Urinary bladder (tissue), 4 donors: ENCODE results near the gene KCNAB1. TPM values are rescaled to one million over a fixed set of nuclear protein-coding genes. Genes with fewer than 3 reads are reported as not detected.
"Not testable (repeated sequence)": the region's sequence is repeated elsewhere in the genome, so short reads cannot be mapped to it uniquely, and the experiment has no call there.

Experiments used
- DNase-seq: peaks from one replicate; pipeline ENCODE4 v3.0.0-alpha.2; 2015; ENCODE audit errors: extremely low spot score
- H3K27ac ChIP-seq: one replicate; pipeline ENCODE4 v1.5.1; 2013; ENCODE audit warnings: low read depth, mild to moderate bottlenecking, moderate library complexity
- H3K36me3 ChIP-seq: one replicate; pipeline ENCODE4 v1.6.1; 2013; ENCODE audit warnings: mild to moderate bottlenecking, moderate library complexity; ENCODE audit not compliant: insufficient read depth
- H3K4me1 ChIP-seq: one replicate; pipeline ENCODE4 v1.6.1; 2013; ENCODE audit warnings: mild to moderate bottlenecking, moderate library complexity; ENCODE audit not compliant: insufficient read depth
- H3K4me3 ChIP-seq: one replicate; pipeline ENCODE4 v1.5.1; 2013; ENCODE audit warnings: low read depth, low read length
- WGBS: extraction: QIAGEN DNeasy Blood & Tissue Kit; methylation state at CpG from one replicate; pipeline ENCODE4 v1.1.7; 2013; 5-methylcytosine and 5-hydroxymethylcytosine counted together
- polyA plus RNA-seq: library from polyadenylated mRNA; stranded (reverse); fragments of 200-250 nt; gene quantifications from one replicate; pipeline ENCODE4 v1.2.3, GENCODE V29; 2013
- total RNA-seq: library from RNA; depleted of rRNA; stranded (reverse); fragments of >200 nt; gene quantifications from one replicate; pipeline ENCODE4 v1.2.3, GENCODE V29; 2014
- donor health status: healthy with polysubstance abuse.
- donor health status: healthy.

The KCNAB1 gene
- total and polyA plus RNA-seq, 2 donors = 3.7 to 4.9 TPM

- H3K4me1 ChIP-seq = no peaks in the 10 kb centered on the region
- H3K4me3 ChIP-seq = no peak overlapping the region
- DNase-seq = no peak
- no peaks in the 10 kb centered on the region for H3K36me3 ChIP-seq
- H3K27ac ChIP-seq = no peak overlapping the region
These were observed 136.6 kb downstream of the KCNAB1 start for GRCh38 chr3:156256945-156257344.

GRCh38 chr3:156258301-156258700, 137.9 kb downstream of the KCNAB1 start:
- Histone ChIP-seq H3K36me3 (no peaks in the 10 kb centered on the region), H3K4me3 (no peak overlapping the region), H3K4me1 (no peaks in the 10 kb centered on the region), H3K27ac (no peak overlapping the region)
- 87% methylated on average over 2 of the region's 2 CpGs for WGBS
- DNase-seq = no peak

- Histone ChIP-seq H3K27ac (no peak overlapping the region), H3K4me1 (no peaks in the 10 kb centered on the region), H3K36me3 (no peaks in the 10 kb centered on the region), H3K4me3 (no peak overlapping the region)
- no peak for DNase-seq
- WGBS = 63% methylated on average over 5 of the region's 5 CpGs
These were observed 139.5 kb downstream of the KCNAB1 start for GRCh38 chr3:156259896-156260295.

- 55% methylated on average over 1 of the region's 1 CpG for WGBS
- Histone ChIP-seq H3K4me1 (no peaks in the 10 kb centered on the region), H3K36me3 (no peaks in the 10 kb centered on the region), H3K4me3 (no peak overlapping the region), H3K27ac (no peak overlapping the region)
- no peak for DNase-seq
These were observed 140.0 kb downstream of the KCNAB1 start for GRCh38 chr3:156260331-156260730.

GRCh38 chr3:156264771-156265170, 144.4 kb downstream of the KCNAB1 start:
- 84% methylated on average over 1 of the region's 1 CpG for WGBS
- Histone ChIP-seq H3K4me1 (no peaks in the 10 kb centered on the region), H3K36me3 (no peaks in the 10 kb centered on the region), H3K4me3 (no peak overlapping the region), H3K27ac (no peak overlapping the region)
- no peak for DNase-seq

- WGBS = 90% methylated on average over 3 of the region's 3 CpGs
- DNase-seq = no peak
- Histone ChIP-seq H3K27ac (no peak overlapping the region), H3K4me3 (no peak overlapping the region), H3K4me1 (no peaks in the 10 kb centered on the region), H3K36me3 (no peaks in the 10 kb centered on the region)
These were observed 151.1 kb downstream of the KCNAB1 start for GRCh38 chr3:156271508-156271907.

- no peak for DNase-seq
- 94% methylated on average over 7 of the region's 7 CpGs for WGBS
- Histone ChIP-seq H3K4me1 (no peaks in the 10 kb centered on the region), H3K27ac (no peak overlapping the region), H3K36me3 (no peaks in the 10 kb centered on the region), H3K4me3 (no peak overlapping the region)
These were observed 151.8 kb downstream of the KCNAB1 start for GRCh38 chr3:156271995-156272719.

- DNase-seq = no peak
- Histone ChIP-seq H3K27ac (no peak overlapping the region), H3K4me3 (no peak overlapping the region), H3K4me1 (no peaks in the 10 kb centered on the region), H3K36me3 (no peaks in the 10 kb centered on the region)
- WGBS = 81% methylated on average over 6 of the region's 6 CpGs
These were observed 152.8 kb downstream of the KCNAB1 start for GRCh38 chr3:156273111-156273694.

- no peak overlapping the region for H3K4me3 ChIP-seq
- H3K27ac ChIP-seq = no peak overlapping the region
- WGBS = 91% methylated on average over 2 of the region's 2 CpGs
- no peaks in the 10 kb centered on the region for H3K4me1 ChIP-seq
- no peaks in the 10 kb centered on the region for H3K36me3 ChIP-seq
- DNase-seq = no peak
These were observed 154.4 kb downstream of the KCNAB1 start for GRCh38 chr3:156274791-156275190.

- not testable (repeated sequence) for H3K4me3 ChIP-seq, H3K4me1 ChIP-seq, H3K36me3 ChIP-seq, DNase-seq, H3K27ac ChIP-seq
- 96% methylated on average over 24 of the region's 24 CpGs for WGBS
These were observed 164.3 kb downstream of the KCNAB1 start for GRCh38 chr3:156284637-156285036.

- WGBS = 90% methylated on average over 2 of the region's 2 CpGs
- DNase-seq = no peak
These were observed 165.2 kb downstream of the KCNAB1 start for GRCh38 chr3:156285626-156286025.

GRCh38 chr3:156290924-156291271, 170.5 kb downstream of the KCNAB1 start:
- Histone ChIP-seq H3K4me3 (no peak overlapping the region), H3K36me3 (no peaks in the 10 kb centered on the region), H3K27ac (no peak overlapping the region), H3K4me1 (no peaks in the 10 kb centered on the region)
- 5% methylated on average over 11 of the region's 11 CpGs for WGBS
- DNase-seq = no peak

More at GRCh38 chr3:156285626-156286025, 165.2 kb downstream of the KCNAB1 start:
- H3K4me3 ChIP-seq = no peak overlapping the region
- no peak overlapping the region for H3K27ac ChIP-seq
- no peaks in the 10 kb centered on the region for H3K4me1 ChIP-seq
- no peaks in the 10 kb centered on the region for H3K36me3 ChIP-seq

- Histone ChIP-seq H3K4me1 (no peaks in the 10 kb centered on the region), H3K4me3 (no peak overlapping the region), H3K36me3 (no peaks in the 10 kb centered on the region), H3K27ac (no peak overlapping the region)
- WGBS = 3% methylated on average over 51 of the region's 51 CpGs
- no peak for DNase-seq
These were observed 171.1 kb downstream of the KCNAB1 start for GRCh38 chr3:156291272-156292123.

- 93% methylated on average over 1 of the region's 1 CpG for WGBS
These were observed 173.2 kb downstream of the KCNAB1 start for GRCh38 chr3:156293566-156293965.

More at GRCh38 chr3:156293566-156293965, 173.2 kb downstream of the KCNAB1 start:
- Histone ChIP-seq H3K36me3 (no peaks in the 10 kb centered on the region), H3K27ac (no peak overlapping the region), H3K4me3 (no peak overlapping the region), H3K4me1 (no peaks in the 10 kb centered on the region)
- DNase-seq = no peak
